Measurements from ENCODE around the gene PDE10A. TPM values are rescaled to one million over a fixed set of nuclear protein-coding genes. Genes with fewer than 3 reads are reported as not detected.

PDE10A gene
- total RNA-seq, 2 experiments from 2014 or later: not detected

DNA sequence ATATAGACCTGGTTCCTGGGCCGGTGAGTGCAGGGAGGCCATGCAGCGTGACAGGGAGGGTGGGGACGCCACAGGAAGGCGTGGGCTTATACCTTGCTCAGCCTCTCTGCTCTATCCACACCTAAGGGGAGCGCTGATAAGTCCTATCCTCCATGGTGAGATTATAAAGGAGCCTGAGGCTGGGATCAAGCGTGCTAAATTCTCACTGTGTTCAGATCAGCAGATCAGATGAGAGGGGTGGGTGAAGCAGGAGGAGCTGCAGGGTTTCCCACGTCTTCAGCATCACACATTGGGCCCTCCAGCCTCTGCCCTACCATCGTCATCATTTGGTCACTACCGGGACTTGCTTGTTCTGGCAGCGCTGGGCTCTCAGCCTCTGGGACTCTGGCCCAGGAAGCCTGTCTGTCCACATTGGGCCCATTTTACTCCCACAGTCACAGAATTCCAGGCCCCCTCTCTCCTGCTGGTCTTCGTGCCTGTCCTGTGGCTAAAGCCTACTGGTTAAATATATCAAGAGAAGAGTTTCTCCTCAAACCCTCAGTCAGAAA is 29.1 kb upstream of the PDE10A start:
- Mint-ChIP-seq H3K36me3 (ENCODE audit: low read depth) (no peaks in the 10 kb centered on the region), H3K9me3 (peaks cover 5% of the 10 kb centered on the region), H3K4me3 (no peak overlapping the region), H3K27ac (no peak overlapping the region), H3K27me3 (no peaks in the 10 kb centered on the region), H3K4me1 (no peaks in the 10 kb centered on the region)
- DNase-seq: no peak
- POLR2A ChIA-PET: no interaction called here
- CTCF ChIA-PET: no interaction called here

DNA sequence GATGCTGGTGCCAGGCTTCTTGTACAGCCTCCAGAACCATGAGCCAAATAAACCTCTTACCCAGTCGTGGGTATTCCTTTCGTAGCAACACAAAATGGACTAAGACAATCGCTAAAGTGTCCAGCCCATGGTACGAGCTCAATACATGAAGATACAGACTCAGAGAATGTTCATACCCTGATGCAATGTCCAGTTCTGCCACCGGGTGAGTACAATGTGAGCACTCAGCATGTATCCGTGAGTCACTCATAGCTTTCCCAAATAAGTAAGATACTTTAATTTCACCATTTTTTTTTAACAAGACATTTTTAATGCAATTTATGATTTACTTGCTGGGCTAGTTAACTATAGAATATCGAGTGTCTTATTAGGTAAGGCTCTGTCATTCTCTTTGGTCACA is 26.7 kb upstream of the PDE10A start:
- ChIA-PET POLR2A (no interaction called here), CTCF (no interaction called here)
- H3K27me3 Mint-ChIP-seq: no peaks in the 10 kb centered on the region
- H3K9me3 Mint-ChIP-seq: peaks cover 3% of the 10 kb centered on the region
- H3K4me3 Mint-ChIP-seq: no peak overlapping the region
- no peak overlapping the region for H3K27ac Mint-ChIP-seq
- no peaks in the 10 kb centered on the region for H3K36me3 Mint-ChIP-seq (ENCODE audit: low read depth)
- no peak for DNase-seq
- no peaks in the 10 kb centered on the region for H3K4me1 Mint-ChIP-seq

DNA sequence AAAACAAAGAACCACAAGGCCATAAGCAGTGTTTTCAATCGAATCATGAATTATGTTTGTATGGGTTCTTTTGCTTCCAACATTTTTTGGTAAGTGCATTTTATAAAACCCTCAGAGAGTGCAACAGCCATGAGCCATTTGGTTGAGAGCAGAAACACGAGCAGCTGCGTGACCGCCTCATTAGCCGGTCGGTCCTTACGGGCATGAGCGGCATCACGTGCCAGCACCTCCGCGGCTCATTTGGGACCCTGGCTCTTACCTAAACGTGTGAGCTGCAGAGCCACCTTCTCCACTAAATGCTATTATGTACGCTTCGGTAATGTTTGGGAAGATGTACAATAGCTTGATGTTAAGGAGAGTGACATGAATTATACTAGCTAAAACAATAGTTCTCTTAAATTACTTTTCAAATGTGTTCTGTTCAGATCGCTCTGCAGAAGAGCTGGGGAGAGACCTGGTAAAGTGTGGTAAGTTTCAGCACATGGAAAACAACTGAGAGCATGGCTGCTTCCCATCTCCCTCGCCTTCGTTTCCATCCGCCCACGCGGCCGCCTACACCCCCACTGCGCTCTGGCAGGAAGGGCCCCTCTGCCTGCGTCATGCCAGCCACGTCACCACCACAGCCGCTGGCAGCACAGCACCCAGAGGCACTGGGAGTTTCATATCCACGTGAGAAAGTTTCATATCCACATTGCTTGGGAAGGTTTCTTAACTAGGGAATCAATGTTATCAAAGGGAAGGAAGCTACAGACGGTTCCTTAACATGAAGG is 23.7 kb upstream of the PDE10A start:
- Mint-ChIP-seq H3K9me3 (peaks cover 3% of the 10 kb centered on the region), H3K27me3 (no peaks in the 10 kb centered on the region), H3K36me3 (ENCODE audit: low read depth) (no peaks in the 10 kb centered on the region), H3K4me1 (no peaks in the 10 kb centered on the region), H3K27ac (no peak overlapping the region), H3K4me3 (no peak overlapping the region)
- ChIA-PET POLR2A (no interaction called here), CTCF (no interaction called here)
- DNase-seq: no peak

- Mint-ChIP-seq H3K9me3 (peaks cover 3% of the 10 kb centered on the region), H3K4me3 (no peak overlapping the region), H3K36me3 (ENCODE audit: low read depth) (no peaks in the 10 kb centered on the region), H3K27me3 (no peaks in the 10 kb centered on the region), H3K4me1 (no peaks in the 10 kb centered on the region), H3K27ac (no peak overlapping the region)
- DNase-seq: no peak
- ChIA-PET POLR2A (no interaction called here), CTCF (no interaction called here)
Measured at GRCh38 chr6:165685302-165685701, 22.3 kb upstream of the PDE10A start.

DNA sequence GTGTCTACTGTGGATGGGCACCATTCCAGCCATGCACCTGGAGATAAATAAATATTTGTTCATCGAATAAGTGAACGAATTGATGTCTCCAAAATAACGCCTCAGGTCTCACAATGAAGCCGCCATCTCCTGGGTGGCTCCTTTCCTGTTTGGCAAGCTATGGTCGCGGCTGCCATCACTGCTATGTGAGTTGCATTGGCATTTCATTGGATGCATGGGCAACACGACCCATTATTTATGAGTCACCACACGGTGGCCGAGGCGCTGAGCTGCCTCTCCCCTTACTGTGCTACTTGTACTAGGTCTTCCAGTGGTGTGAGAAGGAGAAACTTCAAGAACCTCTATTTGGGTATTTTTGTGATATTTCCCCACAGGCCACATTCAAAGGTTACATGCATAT is 21.3 kb upstream of the PDE10A start:
- CTCF ChIA-PET: no interaction called here
- H3K9me3 Mint-ChIP-seq: peaks cover 3% of the 10 kb centered on the region
- DNase-seq: no peak
- no peaks in the 10 kb centered on the region for H3K4me1 Mint-ChIP-seq
- H3K4me3 Mint-ChIP-seq: no peak overlapping the region
- no peak overlapping the region for H3K27ac Mint-ChIP-seq
- H3K27me3 Mint-ChIP-seq: no peaks in the 10 kb centered on the region
- no peaks in the 10 kb centered on the region for H3K36me3 Mint-ChIP-seq (ENCODE audit: low read depth)
- POLR2A ChIA-PET: no interaction called here

- CTCF ChIA-PET: no interaction called here
- H3K27ac Mint-ChIP-seq: no peak overlapping the region
- H3K36me3 Mint-ChIP-seq (ENCODE audit: low read depth): no peaks in the 10 kb centered on the region
- POLR2A ChIA-PET: no interaction called here
- H3K27me3 Mint-ChIP-seq: no peaks in the 10 kb centered on the region
- no peak overlapping the region for H3K4me3 Mint-ChIP-seq
- no peaks in the 10 kb centered on the region for H3K4me1 Mint-ChIP-seq
- DNase-seq: no peak
- peaks cover 10% of the 10 kb centered on the region for H3K9me3 Mint-ChIP-seq
Measured at GRCh38 chr6:165680975-165681374, 17.9 kb upstream of the PDE10A start.

DNA sequence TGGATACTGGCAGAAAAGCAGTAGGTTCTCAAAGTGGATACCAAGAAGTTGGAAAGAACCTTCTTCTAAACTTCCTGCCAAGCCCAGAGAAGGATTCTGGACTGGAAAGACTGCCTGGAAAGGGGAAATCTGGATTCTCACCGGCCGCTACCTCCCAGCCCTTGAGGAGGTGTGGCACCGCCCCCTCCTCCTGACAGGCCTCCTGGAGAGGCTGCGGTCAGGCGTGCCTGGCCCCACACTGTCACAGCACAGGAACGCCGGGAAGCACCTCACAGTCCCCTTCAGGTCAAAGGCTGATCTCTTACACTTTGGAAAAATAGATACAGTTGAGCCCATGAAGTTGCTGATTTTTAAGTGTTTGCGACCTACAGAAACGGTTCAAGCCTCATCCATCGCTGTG is 16.3 kb upstream of the PDE10A start:
- H3K9me3 Mint-ChIP-seq: peaks cover 10% of the 10 kb centered on the region
- POLR2A ChIA-PET: no interaction called here
- no peaks in the 10 kb centered on the region for H3K36me3 Mint-ChIP-seq (ENCODE audit: low read depth)
- H3K4me3 Mint-ChIP-seq: no peak overlapping the region
- H3K27ac Mint-ChIP-seq: no peak overlapping the region
- CTCF ChIA-PET: no interaction called here
- no peaks in the 10 kb centered on the region for H3K4me1 Mint-ChIP-seq
- H3K27me3 Mint-ChIP-seq: no peaks in the 10 kb centered on the region
- no peak for DNase-seq

DNA sequence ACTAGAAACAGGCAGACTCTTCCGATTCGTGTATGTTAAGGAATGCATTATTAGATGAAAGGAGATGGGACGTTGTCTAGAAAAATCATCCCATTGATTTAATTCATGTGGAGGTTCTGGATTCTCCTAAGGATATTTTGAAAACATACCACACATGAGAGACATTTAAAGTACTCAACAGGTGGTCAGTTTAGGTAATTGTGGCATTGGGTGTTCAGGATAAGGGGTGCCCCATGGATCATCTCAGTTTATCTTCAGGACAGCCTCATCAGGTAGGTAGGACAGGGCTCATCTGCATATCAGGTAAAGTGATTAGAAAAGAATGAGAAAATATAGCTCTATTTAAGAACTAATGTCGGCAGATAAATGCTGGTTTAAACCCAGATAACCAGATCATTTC is 15.9 kb upstream of the PDE10A start:
- Mint-ChIP-seq H3K36me3 (ENCODE audit: low read depth) (no peaks in the 10 kb centered on the region), H3K27ac (no peak overlapping the region), H3K4me3 (no peak overlapping the region), H3K9me3 (peaks cover 10% of the 10 kb centered on the region), H3K27me3 (no peaks in the 10 kb centered on the region), H3K4me1 (no peaks in the 10 kb centered on the region)
- ChIA-PET POLR2A (no interaction called here), CTCF (no interaction called here)
- DNase-seq: no peak

DNA sequence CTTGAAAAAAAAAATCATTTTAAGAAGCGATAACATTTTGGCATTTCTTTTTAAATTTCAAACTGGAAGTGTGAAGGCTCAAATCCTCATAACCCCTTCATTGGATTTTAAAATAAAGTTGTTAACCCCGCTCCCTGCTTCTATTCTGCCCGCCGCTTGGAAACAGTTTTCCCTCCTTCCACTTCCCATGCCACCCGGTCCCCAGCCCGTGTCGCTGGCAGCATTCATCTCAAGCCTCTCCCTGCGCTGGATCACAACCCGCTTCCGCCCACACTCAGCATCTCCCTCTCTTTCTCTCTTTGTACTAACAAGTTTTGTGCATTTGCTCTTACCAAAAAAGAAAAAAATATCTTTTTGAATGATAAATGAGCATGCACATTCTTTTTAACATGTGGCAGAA is 15.4 kb upstream of the PDE10A start:
- no peak overlapping the region for H3K27ac Mint-ChIP-seq
- peaks cover 10% of the 10 kb centered on the region for H3K9me3 Mint-ChIP-seq
- H3K36me3 Mint-ChIP-seq (ENCODE audit: low read depth): no peaks in the 10 kb centered on the region
- no peaks in the 10 kb centered on the region for H3K27me3 Mint-ChIP-seq
- DNase-seq: no peak
- no peaks in the 10 kb centered on the region for H3K4me1 Mint-ChIP-seq
- H3K4me3 Mint-ChIP-seq: no peak overlapping the region
- POLR2A ChIA-PET: no interaction called here
- CTCF ChIA-PET: no interaction called here

DNA sequence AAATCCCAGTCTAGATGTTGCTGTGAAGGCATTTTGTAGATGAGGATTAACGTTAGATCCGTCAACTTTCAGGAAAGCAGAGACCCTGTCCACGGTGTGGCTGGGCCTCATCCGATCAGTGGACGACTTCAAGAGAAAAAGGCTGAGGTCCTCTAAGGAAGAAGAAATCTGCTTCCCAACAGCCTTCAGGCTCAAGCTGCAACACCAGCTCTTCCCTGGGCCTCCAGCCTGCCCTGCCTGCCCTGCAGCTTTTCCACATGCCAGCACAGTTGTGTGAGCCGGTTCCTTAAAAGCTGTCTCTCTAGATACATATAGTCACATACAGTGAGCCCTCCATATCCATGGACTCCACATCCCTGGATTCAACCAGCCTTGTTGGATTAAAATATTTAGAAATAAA is 14.1 kb upstream of the PDE10A start:
- no peaks in the 10 kb centered on the region for H3K36me3 Mint-ChIP-seq (ENCODE audit: low read depth)
- no peak for DNase-seq
- CTCF ChIA-PET: no interaction called here
- no peaks in the 10 kb centered on the region for H3K4me1 Mint-ChIP-seq
- no peak overlapping the region for H3K27ac Mint-ChIP-seq
- peaks cover 10% of the 10 kb centered on the region for H3K9me3 Mint-ChIP-seq
- POLR2A ChIA-PET: no interaction called here
- H3K4me3 Mint-ChIP-seq: no peak overlapping the region
- H3K27me3 Mint-ChIP-seq: no peaks in the 10 kb centered on the region

DNA sequence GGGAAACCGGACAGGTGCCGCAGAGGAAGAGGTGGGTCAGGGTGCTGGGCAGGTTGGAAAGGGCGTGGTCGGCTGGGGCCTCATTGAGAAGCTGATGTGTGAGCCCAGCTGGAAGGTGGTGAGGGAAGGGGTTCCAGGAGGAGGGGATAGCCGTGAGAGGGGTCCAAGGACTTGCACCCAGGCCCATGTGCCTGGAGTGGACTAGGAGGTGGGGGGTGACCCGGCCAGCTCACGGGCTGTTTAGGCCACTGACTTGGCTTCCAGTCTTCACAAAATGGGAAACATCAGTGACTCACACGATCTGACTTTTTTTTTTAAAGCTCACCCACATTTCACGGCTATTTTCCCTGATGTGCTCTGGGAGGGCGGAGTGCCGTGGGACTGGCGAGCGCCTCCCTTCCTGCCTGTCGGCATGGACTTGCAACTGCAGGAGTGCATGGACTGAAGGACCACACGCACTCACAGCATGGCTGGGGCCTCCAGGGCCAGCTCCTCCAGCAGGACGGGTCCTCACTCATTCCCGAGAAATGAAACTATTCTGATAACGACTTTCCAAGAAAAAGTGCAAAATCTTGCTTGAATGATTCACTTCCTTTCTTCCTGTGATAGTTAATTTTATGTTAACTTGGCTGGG is 13.5 kb upstream of the PDE10A start:
- POLR2A ChIA-PET: no interaction called here
- CTCF ChIA-PET: no interaction called here
- Mint-ChIP-seq H3K4me1 (no peaks in the 10 kb centered on the region), H3K9me3 (peaks cover 10% of the 10 kb centered on the region), H3K36me3 (ENCODE audit: low read depth) (no peaks in the 10 kb centered on the region), H3K27ac (no peak overlapping the region), H3K4me3 (no peak overlapping the region), H3K27me3 (no peaks in the 10 kb centered on the region)
- DNase-seq: no peak

DNA sequence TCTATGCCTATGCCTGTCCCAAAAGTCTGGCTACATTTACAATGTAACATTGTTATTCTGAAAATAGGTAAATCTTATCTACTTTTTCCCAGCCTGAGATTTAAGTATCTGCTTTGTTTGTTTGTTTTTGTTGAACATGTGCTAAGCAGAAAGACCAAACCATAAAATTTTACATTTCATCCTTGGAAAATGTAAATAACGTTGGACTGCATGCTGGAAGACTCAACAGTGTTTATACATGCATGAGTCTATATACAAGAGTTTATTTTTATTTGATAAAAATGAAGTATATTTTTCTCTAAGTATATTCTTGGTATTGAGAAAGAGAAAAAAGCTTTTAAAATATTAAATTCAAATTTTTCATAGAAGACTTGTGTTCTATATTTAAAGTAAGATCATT is 12.1 kb upstream of the PDE10A start:
- H3K9me3 Mint-ChIP-seq: peaks cover 10% of the 10 kb centered on the region
- no peak overlapping the region for H3K27ac Mint-ChIP-seq

GRCh38 chr6:165674155-165675029 is 11.4 kb upstream of the PDE10A start:
- Mint-ChIP-seq H3K4me1 (no peaks in the 10 kb centered on the region), H3K27me3 (peaks cover 2% of the 10 kb centered on the region), H3K4me3 (no peak overlapping the region), H3K36me3 (ENCODE audit: low read depth) (no peaks in the 10 kb centered on the region), H3K9me3 (peaks cover 10% of the 10 kb centered on the region), H3K27ac (no peak overlapping the region)
- ChIA-PET POLR2A (no interaction called here), CTCF (no interaction called here)
- no peak for DNase-seq

More for the DNA sequence above, 12.1 kb upstream of the PDE10A start:
- Mint-ChIP-seq H3K4me1 (no peaks in the 10 kb centered on the region), H3K4me3 (no peak overlapping the region), H3K36me3 (ENCODE audit: low read depth) (no peaks in the 10 kb centered on the region), H3K27me3 (peaks cover under 1% of the 10 kb centered on the region)
- POLR2A ChIA-PET: no interaction called here
- no peak for DNase-seq
- CTCF ChIA-PET: no interaction called here
